ENCODE measurements around the gene BTRC. TPM values are rescaled to one million over a fixed set of nuclear protein-coding genes. Genes with fewer than 3 reads are reported as not detected.

Gene BTRC
- total RNA-seq, 1 donor from 2014 or later, result 35.5 TPM

DNA sequence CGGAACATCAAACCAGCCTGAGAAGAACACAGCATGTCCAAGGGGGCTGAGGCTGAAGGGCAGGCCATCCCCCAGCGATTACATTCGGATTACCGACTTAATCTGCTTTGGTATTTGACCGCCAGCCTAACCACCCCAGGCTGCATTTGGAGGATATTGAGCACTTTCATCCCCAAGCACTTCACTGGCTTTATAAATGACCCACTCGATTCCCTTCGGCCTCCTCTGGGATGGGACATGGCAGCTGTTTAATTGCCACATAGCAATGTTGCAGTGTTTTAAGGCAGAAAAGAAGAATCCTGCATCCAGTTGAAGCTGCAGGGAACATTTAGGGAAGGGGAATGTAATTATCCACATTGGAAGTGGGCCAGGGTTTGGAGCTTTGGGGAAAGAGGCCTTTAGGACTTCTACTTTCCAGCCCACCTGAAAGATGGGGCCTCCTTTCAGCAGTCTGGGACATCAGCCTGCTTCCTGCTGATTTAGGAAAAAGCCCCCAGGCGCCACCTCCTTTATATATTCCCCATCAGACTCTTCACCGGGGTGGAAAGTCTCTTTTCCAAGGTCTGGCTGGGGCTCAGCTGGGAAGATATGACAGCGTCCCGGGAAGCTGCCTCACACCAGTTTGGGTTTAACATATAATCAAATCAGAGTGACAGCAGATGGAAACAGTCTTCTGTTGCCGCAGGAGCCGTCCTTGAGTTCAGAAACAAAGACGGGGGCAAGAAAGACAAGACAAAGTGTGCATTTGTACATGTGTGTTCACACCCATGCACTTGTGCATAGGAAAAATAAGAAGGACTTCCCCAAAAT, 243.3 kb downstream of the BTRC start:
- DNase-seq (ENCODE audit: low read depth, low spot score), result no peak
- no peaks in the 10 kb centered on the region for H3K27me3 Mint-ChIP-seq (ENCODE audit: low read depth)
- H3K4me1 Mint-ChIP-seq, result no peaks in the 10 kb centered on the region
- H3K9me3 Mint-ChIP-seq, result no peaks in the 10 kb centered on the region
- no peak overlapping the region for H3K4me3 Mint-ChIP-seq
- no peaks in the 10 kb centered on the region for H3K36me3 Mint-ChIP-seq (ENCODE audit: low read depth)
- H3K27ac Mint-ChIP-seq (ENCODE audit: unreplicated experiment), result no peak overlapping the region
- TF ChIP-seq, protein P1, sequence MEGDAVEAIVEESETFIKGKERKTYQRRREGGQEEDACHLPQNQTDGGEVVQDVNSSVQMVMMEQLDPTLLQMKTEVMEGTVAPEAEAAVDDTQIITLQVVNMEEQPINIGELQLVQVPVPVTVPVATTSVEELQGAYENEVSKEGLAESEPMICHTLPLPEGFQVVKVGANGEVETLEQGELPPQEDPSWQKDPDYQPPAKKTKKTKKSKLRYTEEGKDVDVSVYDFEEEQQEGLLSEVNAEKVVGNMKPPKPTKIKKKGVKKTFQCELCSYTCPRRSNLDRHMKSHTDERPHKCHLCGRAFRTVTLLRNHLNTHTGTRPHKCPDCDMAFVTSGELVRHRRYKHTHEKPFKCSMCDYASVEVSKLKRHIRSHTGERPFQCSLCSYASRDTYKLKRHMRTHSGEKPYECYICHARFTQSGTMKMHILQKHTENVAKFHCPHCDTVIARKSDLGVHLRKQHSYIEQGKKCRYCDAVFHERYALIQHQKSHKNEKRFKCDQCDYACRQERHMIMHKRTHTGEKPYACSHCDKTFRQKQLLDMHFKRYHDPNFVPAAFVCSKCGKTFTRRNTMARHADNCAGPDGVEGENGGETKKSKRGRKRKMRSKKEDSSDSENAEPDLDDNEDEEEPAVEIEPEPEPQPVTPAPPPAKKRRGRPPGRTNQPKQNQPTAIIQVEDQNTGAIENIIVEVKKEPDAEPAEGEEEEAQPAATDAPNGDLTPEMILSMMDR (conservative IDR thresholded peaks at IDR 0.05), result no peak

DNA sequence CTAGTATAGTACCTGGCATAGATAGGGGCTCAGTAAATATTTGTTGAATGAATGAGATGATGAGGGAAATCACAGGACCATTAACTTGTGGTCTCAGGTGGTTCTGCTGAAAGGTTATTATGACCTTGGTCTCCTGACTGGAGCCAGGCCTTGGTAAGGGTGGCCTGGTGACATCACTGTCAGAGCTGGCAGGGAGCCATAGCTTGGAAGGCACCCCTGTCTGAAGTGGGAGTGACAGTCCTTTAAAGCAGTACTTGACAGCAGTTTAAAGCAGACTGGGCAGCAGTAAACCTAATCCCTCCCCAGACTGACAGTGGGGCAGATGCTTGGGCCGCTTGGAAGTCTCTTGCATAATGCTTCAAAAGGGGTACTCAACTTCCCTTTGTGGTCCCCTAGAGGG, 247.6 kb downstream of the BTRC start:
- H3K4me1 Mint-ChIP-seq, result no peaks in the 10 kb centered on the region

DNA sequence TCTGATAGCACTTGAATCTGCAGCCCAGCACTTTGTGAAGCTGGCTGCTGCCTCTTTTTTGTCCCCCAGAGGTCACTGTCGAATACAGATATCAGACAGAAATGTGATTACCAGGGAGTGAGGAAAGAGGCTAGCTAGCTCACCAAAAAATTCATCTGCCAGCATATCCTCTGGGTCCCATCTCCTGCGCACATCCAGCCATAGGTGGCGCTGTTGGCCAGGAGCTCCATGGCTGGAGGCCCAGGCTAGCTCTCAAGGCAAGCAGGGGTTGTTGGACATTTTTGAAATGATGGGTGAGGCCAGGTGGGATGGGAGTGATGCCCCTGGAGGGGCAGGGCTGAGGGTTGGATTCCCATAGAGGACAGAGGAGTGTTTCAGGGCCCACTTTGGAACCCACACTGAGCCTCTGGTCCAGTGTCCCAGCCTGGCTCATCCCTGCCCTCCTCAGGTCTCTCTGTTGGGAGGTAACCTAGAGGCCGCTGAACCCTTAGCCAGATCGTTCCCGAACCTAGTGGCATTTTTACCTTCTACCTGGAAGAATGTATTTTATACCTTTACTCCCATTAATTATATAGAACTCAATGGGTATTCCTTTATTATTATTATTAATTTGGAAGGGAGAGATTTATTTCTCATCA, 248.9 kb downstream of the BTRC start:
- Mint-ChIP-seq H3K9me3 (no peaks in the 10 kb centered on the region), H3K27me3 (ENCODE audit: low read depth) (peaks cover 3% of the 10 kb centered on the region), H3K27ac (ENCODE audit: unreplicated experiment) (no peak overlapping the region), H3K36me3 (ENCODE audit: low read depth) (no peaks in the 10 kb centered on the region), H3K4me1 (peaks cover 4% of the 10 kb centered on the region), H3K4me3 (no peak overlapping the region)
- DNase-seq (ENCODE audit: low read depth, low spot score), result peak; percentile 88
- TF ChIP-seq, protein P1 (conservative IDR thresholded peaks at IDR 0.05), result peak; percentile 92

More for the DNA sequence above, 247.6 kb downstream of the BTRC start:
- H3K27me3 Mint-ChIP-seq (ENCODE audit: low read depth), result peaks cover 3% of the 10 kb centered on the region
- TF ChIP-seq, protein P1 (conservative IDR thresholded peaks at IDR 0.05), result no peak
- H3K36me3 Mint-ChIP-seq (ENCODE audit: low read depth), result no peaks in the 10 kb centered on the region
- no peak overlapping the region for H3K4me3 Mint-ChIP-seq
- no peaks in the 10 kb centered on the region for H3K9me3 Mint-ChIP-seq
- H3K27ac Mint-ChIP-seq (ENCODE audit: unreplicated experiment), result no peak overlapping the region
- no peak for DNase-seq (ENCODE audit: low read depth, low spot score)

Small RNA genes within 50 kb of the gene (microRNA-seq; reads per million reads assigned to microRNA genes)
- not detected for gene MIR3158-1
- gene MIR3158-2, result not detected

Other genes with a start within 250 kb of the BTRC start
- gene TLX1, start 222.9 kb upstream of the BTRC start, total RNA-seq, result 0.16 and 0.33 TPM in 2 replicates
- gene LBX1, start 124.7 kb upstream of the BTRC start, total RNA-seq, result 1.0 and 1.1 TPM in 2 replicates
- gene POLL, start 234.1 kb downstream of the BTRC start, total RNA-seq, result 30.8 and 36.3 TPM in 2 replicates
- 29.6 and 35.5 TPM in 2 replicates for gene DPCD, start 234.2 kb downstream of the BTRC start, total RNA-seq

Data from neural crest cell (in vitro differentiated cells).